Measurements from ENCODE around the gene RSPH3. TPM values are rescaled to one million over a fixed set of nuclear protein-coding genes. Genes with fewer than 3 reads are reported as not detected.
"Not testable (repeated sequence)": the region's sequence is repeated elsewhere in the genome, so short reads cannot be mapped to it uniquely, and the experiment has no call there.

The RSPH3 gene
- total RNA-seq, 2 donors from 2014 or later, result 5.3 to 7.0 TPM

DNA sequence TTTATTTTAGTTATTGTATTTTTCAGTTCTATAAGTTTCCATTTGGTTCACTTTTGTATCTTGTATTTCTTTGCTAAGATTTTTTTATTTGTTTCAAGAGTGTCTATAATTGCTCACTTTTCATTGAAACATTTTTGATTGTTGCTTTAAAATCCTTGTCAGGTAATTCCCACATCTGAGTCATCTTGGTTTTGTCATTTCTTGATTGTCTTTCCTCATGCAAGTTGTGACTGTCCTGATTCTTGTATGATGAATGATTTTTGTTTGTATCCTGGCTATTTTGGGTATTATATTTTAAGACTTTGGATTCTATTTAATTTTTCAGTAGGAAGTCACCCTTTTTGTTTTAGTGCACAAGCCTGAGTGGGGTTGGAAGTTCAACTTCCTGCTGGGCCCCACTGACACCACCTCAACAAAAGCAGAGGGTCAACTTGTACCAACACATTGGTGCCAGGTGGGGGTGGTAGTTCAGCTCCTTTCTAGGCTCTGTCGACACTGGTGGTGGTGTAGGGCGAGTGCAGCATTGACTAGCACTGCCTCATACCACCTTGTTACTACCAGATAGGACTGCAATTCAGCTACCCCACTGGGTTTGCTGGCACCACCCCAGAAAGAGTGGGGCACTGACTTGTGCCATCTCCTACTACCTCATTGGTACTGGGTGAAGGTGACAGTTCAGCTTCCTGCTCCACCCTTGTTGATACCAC lies 8.8 kb downstream of the RSPH3 start:
- no peaks in the 10 kb centered on the region for H3K36me3 ChIP-seq (replicated peaks in 1 of 2; ENCODE audit: insufficient read depth in 1 of 2, low read depth in 2 of 2)
- H3K9me3 ChIP-seq, result no peaks in the 10 kb centered on the region
- ATAC-seq, result no peak
- 86 to 87% methylated on average over 2 of the region's 2 CpGs for WGBS, 2 donors
- no peak for DNase-seq
- TF ChIP-seq, protein P1, sequence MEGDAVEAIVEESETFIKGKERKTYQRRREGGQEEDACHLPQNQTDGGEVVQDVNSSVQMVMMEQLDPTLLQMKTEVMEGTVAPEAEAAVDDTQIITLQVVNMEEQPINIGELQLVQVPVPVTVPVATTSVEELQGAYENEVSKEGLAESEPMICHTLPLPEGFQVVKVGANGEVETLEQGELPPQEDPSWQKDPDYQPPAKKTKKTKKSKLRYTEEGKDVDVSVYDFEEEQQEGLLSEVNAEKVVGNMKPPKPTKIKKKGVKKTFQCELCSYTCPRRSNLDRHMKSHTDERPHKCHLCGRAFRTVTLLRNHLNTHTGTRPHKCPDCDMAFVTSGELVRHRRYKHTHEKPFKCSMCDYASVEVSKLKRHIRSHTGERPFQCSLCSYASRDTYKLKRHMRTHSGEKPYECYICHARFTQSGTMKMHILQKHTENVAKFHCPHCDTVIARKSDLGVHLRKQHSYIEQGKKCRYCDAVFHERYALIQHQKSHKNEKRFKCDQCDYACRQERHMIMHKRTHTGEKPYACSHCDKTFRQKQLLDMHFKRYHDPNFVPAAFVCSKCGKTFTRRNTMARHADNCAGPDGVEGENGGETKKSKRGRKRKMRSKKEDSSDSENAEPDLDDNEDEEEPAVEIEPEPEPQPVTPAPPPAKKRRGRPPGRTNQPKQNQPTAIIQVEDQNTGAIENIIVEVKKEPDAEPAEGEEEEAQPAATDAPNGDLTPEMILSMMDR (IDR thresholded peaks at IDR 0.05), result no peak
- no peak for TF ChIP-seq POLR2A (IDR thresholded peaks at IDR 0.05)
- no peak overlapping the region for H3K4me3 ChIP-seq
- intact Hi-C loops (cut with DNase I), result no loop called here
- H3K4me1 ChIP-seq, result no peaks in the 10 kb centered on the region
- no peak overlapping the region for H3K27ac ChIP-seq
- H3K27me3 ChIP-seq, result no peaks in the 10 kb centered on the region

DNA sequence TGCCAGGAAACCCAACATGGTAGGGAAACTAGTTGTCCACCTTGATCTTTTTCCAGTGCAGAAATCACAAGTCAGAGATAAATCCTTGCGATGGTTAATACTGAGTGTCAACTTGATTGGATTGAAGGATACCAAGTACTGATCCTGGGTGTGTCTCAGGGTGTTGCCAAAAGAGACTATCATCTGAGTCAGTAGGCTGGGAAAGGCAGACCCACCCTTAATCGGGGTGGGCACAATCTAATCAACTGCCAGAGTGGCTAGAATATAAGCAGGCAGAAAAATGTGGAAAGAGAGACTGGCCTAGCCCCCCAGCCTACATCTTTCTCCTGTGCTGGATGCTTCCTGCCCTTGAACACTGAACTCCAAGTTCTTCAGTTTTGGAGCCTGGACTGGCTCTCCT lies 10.3 kb downstream of the RSPH3 start:
- ATAC-seq; intact Hi-C loops (cut with DNase I); H3K9me3 ChIP-seq; H3K4me3 ChIP-seq; DNase-seq; H3K4me1 ChIP-seq; H3K36me3 ChIP-seq (replicated peaks in 1 of 2; ENCODE audit: insufficient read depth in 1 of 2, low read depth in 2 of 2); H3K27ac ChIP-seq; H3K27me3 ChIP-seq: not testable (repeated sequence)
- 100% methylated on average over 2 of the region's 2 CpGs for WGBS, 2 donors

DNA sequence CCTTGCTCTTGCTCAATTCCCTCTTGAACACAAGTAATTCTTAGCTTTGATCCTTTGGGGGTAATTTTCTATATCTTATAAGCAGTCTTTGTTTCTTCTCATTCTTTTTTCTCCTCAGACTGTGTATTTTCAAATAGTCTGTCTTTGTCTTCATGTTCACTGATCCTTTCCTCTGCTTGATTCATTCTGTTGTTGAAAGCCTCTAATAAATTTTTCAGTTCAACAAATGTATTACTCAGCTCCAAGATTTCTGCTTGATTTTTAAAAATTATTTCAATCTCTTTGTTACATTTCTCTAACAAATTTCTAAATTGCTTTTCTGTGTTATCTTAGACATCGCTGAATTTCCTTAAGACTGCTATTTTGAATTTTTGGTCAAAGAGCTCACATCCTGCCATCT lies 11.5 kb downstream of the RSPH3 start:
- no peaks in the 10 kb centered on the region for H3K27me3 ChIP-seq
- no peak for ATAC-seq
- WGBS, 2 donors, result 95 to 100% methylated on average over 1 of the region's 1 CpG
- H3K27ac ChIP-seq, result no peak overlapping the region
- TF ChIP-seq, protein P1 (IDR thresholded peaks at IDR 0.05), result no peak
- TF ChIP-seq POLR2A (IDR thresholded peaks at IDR 0.05), result no peak
- H3K9me3 ChIP-seq, result no peaks in the 10 kb centered on the region
- no peak for DNase-seq
- H3K4me1 ChIP-seq, result no peaks in the 10 kb centered on the region
- H3K36me3 ChIP-seq (replicated peaks in 1 of 2; ENCODE audit: insufficient read depth in 1 of 2, low read depth in 2 of 2), result no peaks in the 10 kb centered on the region
- no peak overlapping the region for H3K4me3 ChIP-seq
- intact Hi-C loops (cut with DNase I), result no loop called here

DNA sequence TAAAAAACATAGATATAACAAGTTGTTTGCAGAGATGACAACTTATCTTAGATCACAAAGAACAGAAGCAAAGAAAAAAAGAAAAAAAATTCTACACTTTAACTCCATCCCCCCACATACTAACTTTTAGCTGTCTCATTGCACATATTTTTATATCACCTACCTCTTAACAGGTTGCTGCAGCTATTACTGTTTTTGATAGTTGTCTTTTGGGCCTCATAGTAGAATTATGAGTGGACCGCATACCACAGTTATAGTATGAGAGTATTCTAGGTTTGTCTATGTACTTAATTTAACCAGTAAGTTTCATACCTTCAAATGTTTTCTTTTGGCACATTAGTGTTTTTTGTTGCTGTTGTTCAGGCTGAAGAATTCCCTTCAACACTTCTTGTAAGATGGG lies 12.3 kb downstream of the RSPH3 start:
- no peaks in the 10 kb centered on the region for H3K36me3 ChIP-seq (replicated peaks in 1 of 2; ENCODE audit: insufficient read depth in 1 of 2, low read depth in 2 of 2)
- no peaks in the 10 kb centered on the region for H3K4me1 ChIP-seq
- 96 to 97% methylated on average over 1 of the region's 1 CpG for WGBS, 2 donors
- intact Hi-C loops (cut with DNase I), result no loop called here
- TF ChIP-seq, protein P1 (IDR thresholded peaks at IDR 0.05), result no peak
- TF ChIP-seq POLR2A (IDR thresholded peaks at IDR 0.05), result no peak
- DNase-seq (no peak), ATAC-seq (no peak)
- no peak overlapping the region for H3K27ac ChIP-seq
- no peaks in the 10 kb centered on the region for H3K9me3 ChIP-seq
- H3K4me3 ChIP-seq, result no peak overlapping the region
- no peaks in the 10 kb centered on the region for H3K27me3 ChIP-seq

DNA sequence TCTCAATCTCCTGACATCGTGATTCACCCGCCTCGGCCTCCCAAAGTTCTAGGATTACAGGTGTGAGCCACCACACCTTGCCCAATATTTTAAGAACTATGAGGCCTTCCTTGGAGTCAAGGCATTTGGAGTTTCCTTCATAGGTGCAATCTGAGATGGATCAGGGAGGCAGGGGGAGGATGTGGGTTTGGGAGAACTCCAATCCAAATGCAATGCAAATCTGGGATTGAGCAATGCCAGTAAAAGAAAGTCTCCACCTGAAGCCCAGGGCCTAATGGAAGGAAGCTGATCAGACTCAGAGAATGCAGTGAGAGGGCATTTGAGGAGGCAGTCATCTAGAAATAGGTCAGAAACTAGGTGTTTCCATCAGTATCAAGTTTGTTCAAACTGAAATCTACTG lies 21.2 kb downstream of the RSPH3 start:
- no peaks in the 10 kb centered on the region for H3K27me3 ChIP-seq
- no peak for ATAC-seq
- WGBS, 2 donors, result 97% methylated on average over 3 of the region's 3 CpGs
- peaks cover 0 to 13% of the 10 kb centered on the region in 2 donors for H3K36me3 ChIP-seq (replicated peaks in 1 of 2; ENCODE audit: insufficient read depth in 1 of 2, low read depth in 2 of 2)
- H3K4me1 ChIP-seq, result no peaks in the 10 kb centered on the region
- DNase-seq, result no peak
- no peaks in the 10 kb centered on the region for H3K9me3 ChIP-seq
- H3K4me3 ChIP-seq, result no peak overlapping the region
- intact Hi-C loops (cut with DNase I), result loop anchor here (10.0 kb wide), 1 partner anchor 194 kb away; no protein-coding TSS in a partner anchor
- TF ChIP-seq, protein P1 (IDR thresholded peaks at IDR 0.05), result no peak
- no peak for TF ChIP-seq POLR2A (IDR thresholded peaks at IDR 0.05)
- H3K27ac ChIP-seq, result no peak overlapping the region
